Caco-2 (cell line): ENCODE results near the gene HOXC9. TPM values are rescaled to one million over a fixed set of nuclear protein-coding genes. Genes with fewer than 3 reads are reported as not detected.

Experiments used
- BruUV-seq: library from RNA; stranded (reverse); fragments of 400-500 nt; replicated peaks from 2 replicates; lab custom pipeline; 2021; lab: Mats Ljungman, UMichigan
- CTCF ChIA-PET: fragments of 300-600 bp; sonication (Branson Sonifier 250); formaldehyde crosslinking; loops from one replicate; lab custom pipeline; 2022; ENCODE audit warnings: antibody characterized with exemption; lab: Charles Lee
- POLR2A ChIA-PET: fragments of 300-600 bp; sonication (Branson Sonifier 250); formaldehyde crosslinking; loops from one replicate; lab custom pipeline; 2022; ENCODE audit warnings: antibody characterized with exemption; lab: Charles Lee
- DNase-seq, 2 experiments: peaks; one replicate each; pipeline versions ENCODE4 v3.0.0 to v3.0.0-alpha.2; 2020 to 2022
- H3K27me3 ChIP-seq: replicated peaks from 2 replicates; pipeline ENCODE4 v1.6.0; 2011; ENCODE audit warnings: low read length; ENCODE audit not compliant: control insufficient read depth, insufficient read depth
- H3K36me3 ChIP-seq: 2 replicates; pipeline ENCODE4 v1.5.1; 2011; ENCODE audit warnings: low read length; ENCODE audit not compliant: control insufficient read depth, insufficient read depth
- H3K4me1 ChIP-seq: fragments of 250-450 bp; sonication (Bioruptor Pico); 2 replicates; pipeline ENCODE4 v1.5.1; 2020; ENCODE audit warnings: mild to moderate bottlenecking
- H3K4me3 ChIP-seq: 2 replicates; pipeline ENCODE4 v1.5.1; 2011; ENCODE audit warnings: low read depth, mild to moderate bottlenecking, control low read depth, low read length
- H3K9me3 ChIP-seq: fragments of 250-450 bp; sonication (Bioruptor Pico); 2 replicates; pipeline ENCODE4 v1.5.1; 2020; ENCODE audit warnings: mild to moderate bottlenecking, moderate library complexity
- H3K27ac Mint-ChIP-seq: one replicate; pipeline ENCODE4 v1.8.0; 2022; ENCODE audit warnings: mixed read lengths; ENCODE audit not compliant: unreplicated experiment
- H3K27me3 Mint-ChIP-seq: one replicate; pipeline ENCODE4 v1.8.0; 2022; ENCODE audit warnings: mixed read lengths; ENCODE audit not compliant: insufficient read depth, unreplicated experiment
- H3K36me3 Mint-ChIP-seq: one replicate; pipeline ENCODE4 v1.8.0; 2022; ENCODE audit warnings: mild to moderate bottlenecking, mixed read lengths; ENCODE audit not compliant: insufficient read depth, unreplicated experiment
- H3K4me1 Mint-ChIP-seq: one replicate; pipeline ENCODE4 v1.8.0; 2022; ENCODE audit warnings: low read depth, mixed read lengths; ENCODE audit not compliant: unreplicated experiment
- H3K4me3 Mint-ChIP-seq: one replicate; pipeline ENCODE4 v1.8.0; 2022; ENCODE audit warnings: mild to moderate bottlenecking, moderate library complexity, mixed read lengths; ENCODE audit not compliant: unreplicated experiment
- H3K9me3 Mint-ChIP-seq: one replicate; pipeline ENCODE4 v1.8.0; 2022; ENCODE audit warnings: mixed read lengths; ENCODE audit not compliant: unreplicated experiment
- intact Hi-C: fragments of 100-400 bp; cut with micrococcal nuclease; formaldehyde crosslinking; loops from one replicate; pipeline ENCODE4 v1.10.0; 2022; ENCODE audit not compliant: unreplicated experiment
- total RNA-seq: library from RNA; stranded (reverse); gene quantifications from 2 replicates; pipeline ENCODE4 v1.2.3, GENCODE V29; 2022
- TF ChIP-seq, protein P1 (sequence below), 2 experiments: fragments of 200-600 bp in 1 of 2; IDR thresholded peaks; 1 replicate in 1 of 2; 2 replicates in 1 of 2; pipeline versions ENCODE4 v1.5.1 to v1.8.0; 2011 to 2022; ENCODE audit warnings: antibody characterized with exemption in 1 of 2, control low read depth in 1 of 2, inconsistent platforms in 1 of 2, low read depth in 1 of 2, low read length in 1 of 2, mild to moderate bottlenecking in 1 of 2, moderate library complexity in 1 of 2; ENCODE audit not compliant: insufficient read depth in 1 of 2, severe bottlenecking in 1 of 2, unreplicated experiment in 1 of 2

The HOXC9 gene
- total RNA-seq, 1 experiment from 2014 or later: 2.9 TPM

DNA sequence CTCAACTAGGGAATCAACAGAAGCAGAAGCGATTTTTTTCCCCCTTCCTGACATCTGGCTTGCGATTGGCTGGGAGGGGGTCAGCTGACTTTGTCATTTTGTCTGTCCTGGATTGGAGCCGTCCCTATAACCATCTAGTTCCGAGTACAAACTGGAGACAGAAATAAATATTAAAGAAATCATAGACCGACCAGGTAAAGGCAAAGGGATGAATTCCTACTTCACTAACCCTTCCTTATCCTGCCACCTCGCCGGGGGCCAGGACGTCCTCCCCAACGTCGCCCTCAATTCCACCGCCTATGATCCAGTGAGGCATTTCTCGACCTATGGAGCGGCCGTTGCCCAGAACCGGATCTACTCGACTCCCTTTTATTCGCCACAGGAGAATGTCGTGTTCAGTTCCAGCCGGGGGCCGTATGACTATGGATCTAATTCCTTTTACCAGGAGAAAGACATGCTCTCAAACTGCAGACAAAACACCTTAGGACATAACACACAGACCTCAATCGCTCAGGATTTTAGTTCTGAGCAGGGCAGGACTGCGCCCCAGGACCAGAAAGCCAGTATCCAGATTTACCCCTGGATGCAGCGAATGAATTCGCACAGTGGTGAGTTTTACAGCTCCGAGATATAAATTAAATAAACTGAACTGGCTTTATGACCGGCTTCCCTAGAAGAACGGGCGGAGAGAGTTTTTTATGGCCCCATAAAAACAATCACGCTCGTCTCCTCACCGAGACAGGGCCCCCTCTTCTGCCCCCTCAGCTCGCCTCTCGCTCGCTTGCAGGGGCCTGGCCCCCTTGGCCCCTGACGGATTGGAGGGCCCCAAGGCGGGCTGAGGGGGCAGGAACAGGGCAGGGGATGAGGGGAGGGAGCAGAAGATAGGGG lies 28.6 kb downstream of the HOXC9 start, which contains the start of gene HOXC6:
HOXC6 (plus strand) TSS at position 127 of the 888 bp plus-strand sequence; CDS start at position 209, 82 bp downstream.
- H3K4me3 ChIP-seq: peak within 1 kb of the TSS; percentile 37
- ChIA-PET POLR2A (interaction anchor here (0.5 kb wide), 1 partner anchor 260 kb away, joined by 4 read pairs; no protein-coding TSS in a partner anchor), CTCF (interaction anchor here (0.8 to 2.3 kb wide), 10 partner anchors 19 to 186 kb away, joined by 3 to 14 read pairs (median 6); partner anchors contain the start of genes HOXC8 and SMUG1)
- no peaks in the 10 kb centered on the region for H3K27me3 ChIP-seq
- BruUV-seq: no TSS peak
- Mint-ChIP-seq H3K27me3 (no peaks in the 10 kb centered on the region), H3K4me3 (peak within 1 kb of the TSS; percentile 92), H3K36me3 (peaks cover 7% of the 10 kb centered on the region), H3K9me3 (no peaks in the 10 kb centered on the region), H3K4me1 (peaks cover 12% of the 10 kb centered on the region), H3K27ac (peak within 1 kb of the TSS; percentile 79)
- TF ChIP-seq, protein P1, sequence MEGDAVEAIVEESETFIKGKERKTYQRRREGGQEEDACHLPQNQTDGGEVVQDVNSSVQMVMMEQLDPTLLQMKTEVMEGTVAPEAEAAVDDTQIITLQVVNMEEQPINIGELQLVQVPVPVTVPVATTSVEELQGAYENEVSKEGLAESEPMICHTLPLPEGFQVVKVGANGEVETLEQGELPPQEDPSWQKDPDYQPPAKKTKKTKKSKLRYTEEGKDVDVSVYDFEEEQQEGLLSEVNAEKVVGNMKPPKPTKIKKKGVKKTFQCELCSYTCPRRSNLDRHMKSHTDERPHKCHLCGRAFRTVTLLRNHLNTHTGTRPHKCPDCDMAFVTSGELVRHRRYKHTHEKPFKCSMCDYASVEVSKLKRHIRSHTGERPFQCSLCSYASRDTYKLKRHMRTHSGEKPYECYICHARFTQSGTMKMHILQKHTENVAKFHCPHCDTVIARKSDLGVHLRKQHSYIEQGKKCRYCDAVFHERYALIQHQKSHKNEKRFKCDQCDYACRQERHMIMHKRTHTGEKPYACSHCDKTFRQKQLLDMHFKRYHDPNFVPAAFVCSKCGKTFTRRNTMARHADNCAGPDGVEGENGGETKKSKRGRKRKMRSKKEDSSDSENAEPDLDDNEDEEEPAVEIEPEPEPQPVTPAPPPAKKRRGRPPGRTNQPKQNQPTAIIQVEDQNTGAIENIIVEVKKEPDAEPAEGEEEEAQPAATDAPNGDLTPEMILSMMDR (IDR thresholded peaks at IDR 0.05; ENCODE audit: insufficient read depth in 1 of 2, low read depth in 1 of 2, low read length in 1 of 2, severe bottlenecking in 1 of 2, unreplicated experiment in 1 of 2): no peak
- intact Hi-C loops: loop anchor here (1.0 kb wide), 1 partner anchor 22 kb away; no protein-coding TSS in a partner anchor
- H3K9me3 ChIP-seq: no peaks in the 10 kb centered on the region
- H3K4me1 ChIP-seq: no peaks in the 10 kb centered on the region
- H3K36me3 ChIP-seq: no peaks in the 10 kb centered on the region; the same call in 1 of the 2 replicates
- peak in 1 of 2 experiments; percentile 55 for DNase-seq

DNA sequence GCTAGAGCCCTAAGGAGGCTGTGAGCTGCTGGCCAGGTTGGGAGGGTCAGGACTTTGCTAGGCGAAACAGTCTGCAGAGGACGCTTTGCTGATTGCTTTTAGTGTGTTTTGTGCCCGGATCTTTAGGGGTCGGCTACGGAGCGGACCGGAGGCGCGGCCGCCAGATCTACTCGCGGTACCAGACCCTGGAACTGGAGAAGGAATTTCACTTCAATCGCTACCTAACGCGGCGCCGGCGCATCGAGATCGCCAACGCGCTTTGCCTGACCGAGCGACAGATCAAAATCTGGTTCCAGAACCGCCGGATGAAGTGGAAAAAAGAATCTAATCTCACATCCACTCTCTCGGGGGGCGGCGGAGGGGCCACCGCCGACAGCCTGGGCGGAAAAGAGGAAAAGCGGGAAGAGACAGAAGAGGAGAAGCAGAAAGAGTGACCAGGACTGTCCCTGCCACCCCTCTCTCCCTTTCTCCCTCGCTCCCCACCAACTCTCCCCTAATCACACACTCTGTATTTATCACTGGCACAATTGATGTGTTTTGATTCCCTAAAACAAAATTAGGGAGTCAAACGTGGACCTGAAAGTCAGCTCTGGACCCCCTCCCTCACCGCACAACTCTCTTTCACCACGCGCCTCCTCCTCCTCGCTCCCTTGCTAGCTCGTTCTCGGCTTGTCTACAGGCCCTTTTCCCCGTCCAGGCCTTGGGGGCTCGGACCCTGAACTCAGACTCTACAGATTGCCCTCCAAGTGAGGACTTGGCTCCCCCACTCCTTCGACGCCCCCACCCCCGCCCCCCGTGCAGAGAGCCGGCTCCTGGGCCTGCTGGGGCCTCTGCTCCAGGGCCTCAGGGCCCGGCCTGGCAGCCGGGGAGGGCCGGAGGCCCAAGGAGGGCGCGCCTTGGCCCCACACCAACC lies 29.8 kb downstream of the HOXC9 start:
- no peaks in the 10 kb centered on the region for H3K9me3 Mint-ChIP-seq
- BruUV-seq: no TSS peak
- Histone ChIP-seq H3K4me3 (no peak overlapping the region), H3K9me3 (no peaks in the 10 kb centered on the region), H3K4me1 (peaks cover 8% of the 10 kb centered on the region), H3K36me3 (no peaks in the 10 kb centered on the region; the same call in 1 of the 2 replicates), H3K27me3 (no peaks in the 10 kb centered on the region)
- TF ChIP-seq, protein P1 (IDR thresholded peaks at IDR 0.05; ENCODE audit: insufficient read depth in 1 of 2, low read depth in 1 of 2, low read length in 1 of 2, severe bottlenecking in 1 of 2, unreplicated experiment in 1 of 2): no peak
- no peak for DNase-seq
- H3K27ac Mint-ChIP-seq: no peak overlapping the region
- H3K4me1 Mint-ChIP-seq: peaks cover 13% of the 10 kb centered on the region
- ChIA-PET CTCF (interaction anchor here (0.6 to 2.3 kb wide), 6 partner anchors 12 to 171 kb away, joined by 4 to 8 read pairs (median 6); partner anchors contain the start of genes HOXC8 and SMUG1), POLR2A (interaction anchor here (0.7 kb wide), 1 partner anchor 159 kb away, joined by 4 read pairs; the partner anchor contains the start of gene SMUG1)
- intact Hi-C loops: no loop called here
- peaks cover 7% of the 10 kb centered on the region for H3K36me3 Mint-ChIP-seq
- no peaks in the 10 kb centered on the region for H3K27me3 Mint-ChIP-seq
- peak overlapping the region; percentile 92 for H3K4me3 Mint-ChIP-seq
